DOHH2 (cell line): ENCODE results near the gene FAM25A.
"Not testable (repeated sequence)": the region's sequence is repeated elsewhere in the genome, so short reads cannot be mapped to it uniquely, and the experiment has no call there.

Source experiments
- CTCF ChIP-seq: fragments of 200-600 bp; sonication (generic); IDR thresholded peaks from one replicate; pipeline ENCODE4 v1.5.1; 2014; ENCODE audit warnings: antibody characterized with exemption, mild to moderate bottlenecking, low read depth, low read length; ENCODE audit not compliant: poor library complexity, severe bottlenecking
- EZH2phosphoT487 ChIP-seq: fragments of 200-600 bp; sonication (generic); IDR thresholded peaks from 2 replicates; pipeline ENCODE4 v1.6.1; 2017; ENCODE audit warnings: borderline replicate concordance, mild to moderate bottlenecking, antibody characterized with exemption, low read length, moderate library complexity, mixed read lengths

- not testable (repeated sequence) for TF ChIP-seq CTCF, EZH2phosphoT487
Observed at GRCh38 chr10:86981020-86981419, 39.1 kb upstream of the FAM25A start.
